HepG2 (cell line): ENCODE results near the gene AMN. TPM values are rescaled to one million over a fixed set of nuclear protein-coding genes. Genes with fewer than 3 reads are reported as not detected.

Experiments
- ATAC-seq: fragments of 200-7000 bp; cut with Tn5 transposase; 3 replicates; pipeline ENCODE4 v1.9.1; 2020; ENCODE audit warnings: mild to moderate bottlenecking, moderate library complexity
- BruUV-seq: library from RNA; stranded (reverse); fragments of 400-500 nt; replicated peaks from 2 replicates; lab custom pipeline; 2021; lab: Mats Ljungman, UMichigan
- CTCF ChIA-PET: fragments of 300-600 bp; formaldehyde crosslinking; extraction: SDS; loops from one replicate; lab custom pipeline; 2021; ENCODE audit warnings: low total read pairs, inconsistent platforms, low intra/inter-chr PET ratio; lab: Yijun Ruan, JAX
- POLR2A ChIA-PET: fragments of 350-600 bp; sonication (Branson Sonifier 250); formaldehyde crosslinking; loops from one replicate; lab custom pipeline; 2020; ENCODE audit warnings: antibody characterized with exemption, inconsistent platforms; lab: Yijun Ruan, JAX
- DNase-seq: peaks from one replicate; pipeline ENCODE4 v3.0.0-alpha.2; 2015; ENCODE audit warnings: low spot score
- FAIRE-seq: peaks from 3 replicates; lab custom pipeline; 2011; peaks lifted over from hg19 to GRCh38; lab: Jason Lieb, UNC
- H2AFZ ChIP-seq: one replicate; pipeline ENCODE4 v1.6.1; 2011; ENCODE audit warnings: low read length, inconsistent platforms
- H3K27ac ChIP-seq: fragments of 300-600 bp; 3 replicates; pipeline ENCODE4 v1.8.0; 2011; ENCODE audit warnings: mixed run types, mild to moderate bottlenecking, mixed read lengths, low read length, inconsistent platforms; ENCODE audit not compliant: insufficient read depth; ENCODE audit errors: extremely low read length
- H3K27me3 ChIP-seq, 2 experiments: fragments of 200-600 bp in 1 of 2; 2 replicates in 1 of 2; 3 replicates in 1 of 2; pipeline versions ENCODE4 v1.6.0 to v1.8.0; 2011; ENCODE audit warnings: low read length in 2 of 2, mild to moderate bottlenecking in 2 of 2, moderate library complexity in 2 of 2, inconsistent platforms in 1 of 2; ENCODE audit not compliant: insufficient read depth in 2 of 2, control insufficient read depth in 1 of 2
- H3K36me3 ChIP-seq, 2 experiments: fragments of 200-600 bp in 1 of 2; replicated peaks in 1 of 2; 2 replicates in 1 of 2; 3 replicates in 1 of 2; pipeline versions ENCODE4 v1.5.1 to v1.8.0; 2011; ENCODE audit warnings: low read length in 2 of 2, inconsistent platforms in 1 of 2; ENCODE audit not compliant: insufficient read depth in 2 of 2, control insufficient read depth in 1 of 2
- H3K4me1 ChIP-seq: 2 replicates; pipeline ENCODE4 v1.5.1; 2012; ENCODE audit warnings: low read length, inconsistent platforms; ENCODE audit not compliant: insufficient read depth
- H3K4me2 ChIP-seq: 2 replicates; pipeline ENCODE4 v1.6.0; 2011; ENCODE audit warnings: low read depth, low read length, inconsistent platforms
- H3K4me3 ChIP-seq, 3 experiments: fragments of 200-600 bp in 1 of 3; sonication (generic), shearing (Covaris generic) in 1 of 3; replicated peaks in 1 of 3; 2 replicates each; pipeline ENCODE4 v1.5.1; 2011 to 2016; ENCODE audit warnings: low read length in 3 of 3, inconsistent platforms in 2 of 3, low read depth in 2 of 3, mild to moderate bottlenecking in 2 of 3, control low read depth in 1 of 3, mixed read lengths in 1 of 3; ENCODE audit not compliant: insufficient read depth in 1 of 3
- H3K79me2 ChIP-seq: one replicate; pipeline ENCODE4 v1.6.1; 2011; ENCODE audit warnings: low read length, inconsistent platforms; ENCODE audit not compliant: insufficient read depth
- H3K9ac ChIP-seq: 2 replicates; pipeline ENCODE4 v1.6.0; 2011; ENCODE audit warnings: mild to moderate bottlenecking, low read depth, low read length, inconsistent platforms; ENCODE audit not compliant: insufficient read depth
- H3K9me3 ChIP-seq: 2 replicates; pipeline ENCODE4 v1.5.1; 2012; ENCODE audit warnings: mild to moderate bottlenecking, low read length
- H4K20me1 ChIP-seq: 2 replicates; pipeline ENCODE4 v1.6.0; 2011; ENCODE audit warnings: inconsistent platforms, mild to moderate bottlenecking, low read length, moderate library complexity; ENCODE audit not compliant: insufficient read depth
- CHD2 ChIP-seq: IDR thresholded peaks from 2 replicates; pipeline ENCODE4 v1.6.1; 2011; ENCODE audit warnings: low read depth, low read length, improper control_type of control experiment
- IKZF4 ChIP-seq: sonication (generic); formaldehyde crosslinking; IDR thresholded peaks from 2 replicates; pipeline ENCODE4 v1.5.1; 2020; ENCODE audit warnings: borderline replicate concordance, mild to moderate bottlenecking, low read depth, missing genetic modification reagents; ENCODE audit errors: not compliant biosample characterization
- NRL ChIP-seq: sonication (generic); formaldehyde crosslinking; IDR thresholded peaks from 2 replicates; pipeline ENCODE4 v1.5.0; 2020; ENCODE audit warnings: missing genetic modification reagents, mild to moderate bottlenecking, moderate library complexity, borderline replicate concordance
- ZFYVE20 ChIP-seq: sonication (generic); formaldehyde crosslinking; IDR thresholded peaks from 2 replicates; pipeline ENCODE4 v1.8.0; 2023; ENCODE audit warnings: low read depth, mild to moderate bottlenecking, moderate library complexity, missing genetic modification reagents, borderline replicate concordance
- ZMYM4 ChIP-seq: sonication (generic); formaldehyde crosslinking; IDR thresholded peaks from 2 replicates; pipeline ENCODE4 v1.8.1; 2023; ENCODE audit warnings: mild to moderate bottlenecking, missing genetic modification reagents
- ZNF333 ChIP-seq: sonication (generic); formaldehyde crosslinking; IDR thresholded peaks from 2 replicates; pipeline ENCODE4 v1.4.0; 2020; ENCODE audit warnings: mild to moderate bottlenecking, missing genetic modification reagents, borderline replicate concordance
- WGBS: methylation state at CpG from one replicate; pipeline ENCODE4 v1.1.6; 2017; ENCODE audit warnings: low lambda C conversion rate; 5-methylcytosine and 5-hydroxymethylcytosine counted together
- in situ Hi-C: cut with HindIII; loops from 2 replicates; pipeline ENCODE4 v1.10.0; 2017; ENCODE audit warnings: low pct_unique_long_range_greater_than_20kb; ENCODE audit not compliant: extremely low pct_ligation_motif_present
- intact Hi-C: fragments of 100-400 bp; cut with micrococcal nuclease; formaldehyde crosslinking; loops from one replicate; pipeline ENCODE4 v1.10.0; 2022; ENCODE audit not compliant: unreplicated experiment
- polyA plus RNA-seq, 8 experiments: library from polyadenylated mRNA; depleted of rRNA in 3 of 8; stranded (reverse) in 7 of 8; unstranded in 1 of 8; fragments of >200 nt; fragmentation: Illumina TruSeq in 4 of 8; extraction: Trizol in 4 of 8; gene quantifications; 2 replicates each; pipeline versions ENCODE4 v1.2.1 to v1.2.3, GENCODE V29; 2011 to 2016; ENCODE audit warnings: low read depth in 4 of 8, missing spikeins in 1 of 8, mixed read lengths in 1 of 8; ENCODE audit not compliant: insufficient read depth in 1 of 8
- total RNA-seq, 5 experiments: library from RNA; depleted of rRNA; stranded (reverse); fragments of >200 nt; fragmentation: Illumina TruSeq; extraction: Trizol; gene quantifications; 2 replicates each; pipeline ENCODE4 v1.2.3, GENCODE V29; 2016; ENCODE audit warnings: low read depth in 1 of 5
- TF ChIP-seq, protein P1 (sequence below): sonication (generic); formaldehyde crosslinking; IDR thresholded peaks from 2 replicates; pipeline ENCODE4 v1.4.0; 2020; ENCODE audit warnings: mild to moderate bottlenecking, missing genetic modification reagents
- TF ChIP-seq, protein P2 (sequence below): IDR thresholded peaks from 2 replicates; pipeline ENCODE4 v1.6.1; 2016; ENCODE audit warnings: low read depth, borderline replicate concordance

AMN gene
- total and polyA plus RNA-seq, 2 of the 13 experiments (the other 11 are each of a cell fraction or from before 2014, with no cell fraction given): 9.8 to 33.1 TPM

GRCh38 chr14:102970496-102970895, 48.0 kb downstream of the AMN start:
- POLR2A ChIA-PET: no interaction called here
- no TSS peak for BruUV-seq
- no peaks in the 10 kb centered on the region for H3K79me2 ChIP-seq
- ATAC-seq (no peak), DNase-seq (no peak), FAIRE-seq (no peak)
- no peak overlapping the region for H3K4me3 ChIP-seq
- no peak overlapping the region for H2AFZ ChIP-seq
- peaks cover 32 to 74% of the 10 kb centered on the region in 2 experiments for H3K36me3 ChIP-seq
- H3K27ac ChIP-seq: no peak overlapping the region
- no peak for TF ChIP-seq IKZF4 (CRISPR knock-in tag)
- TF ChIP-seq NRL (CRISPR knock-in tag): no peak
- TF ChIP-seq CHD2: no peak
- TF ChIP-seq, protein P1, sequence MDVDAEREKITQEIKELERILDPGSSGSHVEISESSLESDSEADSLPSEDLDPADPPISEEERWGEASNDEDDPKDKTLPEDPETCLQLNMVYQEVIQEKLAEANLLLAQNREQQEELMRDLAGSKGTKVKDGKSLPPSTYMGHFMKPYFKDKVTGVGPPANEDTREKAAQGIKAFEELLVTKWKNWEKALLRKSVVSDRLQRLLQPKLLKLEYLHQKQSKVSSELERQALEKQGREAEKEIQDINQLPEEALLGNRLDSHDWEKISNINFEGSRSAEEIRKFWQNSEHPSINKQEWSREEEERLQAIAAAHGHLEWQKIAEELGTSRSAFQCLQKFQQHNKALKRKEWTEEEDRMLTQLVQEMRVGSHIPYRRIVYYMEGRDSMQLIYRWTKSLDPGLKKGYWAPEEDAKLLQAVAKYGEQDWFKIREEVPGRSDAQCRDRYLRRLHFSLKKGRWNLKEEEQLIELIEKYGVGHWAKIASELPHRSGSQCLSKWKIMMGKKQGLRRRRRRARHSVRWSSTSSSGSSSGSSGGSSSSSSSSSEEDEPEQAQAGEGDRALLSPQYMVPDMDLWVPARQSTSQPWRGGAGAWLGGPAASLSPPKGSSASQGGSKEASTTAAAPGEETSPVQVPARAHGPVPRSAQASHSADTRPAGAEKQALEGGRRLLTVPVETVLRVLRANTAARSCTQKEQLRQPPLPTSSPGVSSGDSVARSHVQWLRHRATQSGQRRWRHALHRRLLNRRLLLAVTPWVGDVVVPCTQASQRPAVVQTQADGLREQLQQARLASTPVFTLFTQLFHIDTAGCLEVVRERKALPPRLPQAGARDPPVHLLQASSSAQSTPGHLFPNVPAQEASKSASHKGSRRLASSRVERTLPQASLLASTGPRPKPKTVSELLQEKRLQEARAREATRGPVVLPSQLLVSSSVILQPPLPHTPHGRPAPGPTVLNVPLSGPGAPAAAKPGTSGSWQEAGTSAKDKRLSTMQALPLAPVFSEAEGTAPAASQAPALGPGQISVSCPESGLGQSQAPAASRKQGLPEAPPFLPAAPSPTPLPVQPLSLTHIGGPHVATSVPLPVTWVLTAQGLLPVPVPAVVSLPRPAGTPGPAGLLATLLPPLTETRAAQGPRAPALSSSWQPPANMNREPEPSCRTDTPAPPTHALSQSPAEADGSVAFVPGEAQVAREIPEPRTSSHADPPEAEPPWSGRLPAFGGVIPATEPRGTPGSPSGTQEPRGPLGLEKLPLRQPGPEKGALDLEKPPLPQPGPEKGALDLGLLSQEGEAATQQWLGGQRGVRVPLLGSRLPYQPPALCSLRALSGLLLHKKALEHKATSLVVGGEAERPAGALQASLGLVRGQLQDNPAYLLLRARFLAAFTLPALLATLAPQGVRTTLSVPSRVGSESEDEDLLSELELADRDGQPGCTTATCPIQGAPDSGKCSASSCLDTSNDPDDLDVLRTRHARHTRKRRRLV: no peak
- no peak for TF ChIP-seq ZFYVE20 (CRISPR knock-in tag)
- TF ChIP-seq ZNF333 (CRISPR knock-in tag): no peak
- TF ChIP-seq, protein P2, sequence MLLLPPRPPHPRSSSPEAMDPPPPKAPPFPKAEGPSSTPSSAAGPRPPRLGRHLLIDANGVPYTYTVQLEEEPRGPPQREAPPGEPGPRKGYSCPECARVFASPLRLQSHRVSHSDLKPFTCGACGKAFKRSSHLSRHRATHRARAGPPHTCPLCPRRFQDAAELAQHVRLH (CRISPR knock-in tag): no peak
- no peak for TF ChIP-seq ZMYM4
- intact Hi-C loops (loop anchor here (1.0 kb wide), 1 partner anchor 13 kb away; no protein-coding TSS in a partner anchor), in situ Hi-C loops (no loop called here)
- WGBS: 98% methylated on average over 10 of the region's 10 CpGs
- CTCF ChIA-PET: no interaction called here
- H3K4me2 ChIP-seq: no peak overlapping the region
- no peaks in the 10 kb centered on the region for H3K9me3 ChIP-seq
- no peaks in the 10 kb centered on the region for H4K20me1 ChIP-seq
- H3K4me1 ChIP-seq: no peaks in the 10 kb centered on the region
- no peaks in the 10 kb centered on the region for H3K27me3 ChIP-seq
- H3K9ac ChIP-seq: no peak overlapping the region
